LNCaP clone FGC (cell line): ENCODE data around the gene MTF1.

ENCODE experiments used
- DNase-seq: peaks from one replicate; pipeline ENCODE4 v3.0.0-alpha.2; 2011; ENCODE audit warnings: low read depth
- H3K4me3 ChIP-seq: 2 replicates; pipeline ENCODE4 v1.5.1; 2011; ENCODE audit warnings: mild to moderate bottlenecking, low read depth, low read length, control low read depth
- CTCF ChIP-seq: IDR thresholded peaks from 2 replicates; pipeline ENCODE4 v1.5.1; 2012; ENCODE audit warnings: mild to moderate bottlenecking; ENCODE audit not compliant: control insufficient read depth, insufficient read depth; ENCODE audit errors: extremely low read depth

The MTF1 gene

GRCh38 chr1:37845049-37845646 is 14.2 kb downstream of the MTF1 start:
- TF ChIP-seq CTCF = no peak
- no peak overlapping the region for H3K4me3 ChIP-seq
- DNase-seq = no peak

- no peak for DNase-seq
- no peak overlapping the region for H3K4me3 ChIP-seq
- TF ChIP-seq CTCF = no peak
These were observed 14.9 kb downstream of the MTF1 start for GRCh38 chr1:37844536-37844935.

GRCh38 chr1:37841652-37842051 is 17.7 kb downstream of the MTF1 start:
- DNase-seq = no peak
- H3K4me3 ChIP-seq = no peak overlapping the region
- no peak for TF ChIP-seq CTCF

- TF ChIP-seq CTCF = no peak
- DNase-seq = no peak
- no peak overlapping the region for H3K4me3 ChIP-seq
These were observed 18.7 kb downstream of the MTF1 start for GRCh38 chr1:37840711-37841110.

- no peak for TF ChIP-seq CTCF
- no peak overlapping the region for H3K4me3 ChIP-seq
- DNase-seq = no peak
These were observed 19.7 kb downstream of the MTF1 start for GRCh38 chr1:37839676-37840075.

- no peak overlapping the region for H3K4me3 ChIP-seq
- DNase-seq = no peak
- no peak for TF ChIP-seq CTCF
These were observed 22.6 kb downstream of the MTF1 start for GRCh38 chr1:37836788-37837187.

- no peak overlapping the region for H3K4me3 ChIP-seq
- no peak for TF ChIP-seq CTCF
- no peak for DNase-seq
These were observed 27.6 kb downstream of the MTF1 start for GRCh38 chr1:37831809-37832208.
